Activated CD8-positive, alpha-beta memory T cell treated with anti-CD3 and anti-CD28 coated beads for 48 hours (primary cell): ENCODE results near the gene SRGAP1.
"Not testable (repeated sequence)": the region's sequence is repeated elsewhere in the genome, so short reads cannot be mapped to it uniquely, and the experiment has no call there.

ENCODE experiments used
- DNase-seq, 3 experiments: peaks; one replicate each; pipeline ENCODE4 v3.0.0-alpha.2; 2020; ENCODE audit warnings: low read depth in 2 of 3, low spot score in 2 of 3

Gene SRGAP1

GRCh38 chr12:64189530-64189929 is 345.0 kb downstream of the SRGAP1 start:
- no peak for DNase-seq

GRCh38 chr12:64190140-64190539 is 345.6 kb downstream of the SRGAP1 start:
- DNase-seq: no peak

GRCh38 chr12:64192644-64193444 is 348.3 kb downstream of the SRGAP1 start:
- DNase-seq: no peak

GRCh38 chr12:64193931-64194330 is 349.4 kb downstream of the SRGAP1 start:
- no peak for DNase-seq

GRCh38 chr12:64194333-64195149 is 350.0 kb downstream of the SRGAP1 start:
- DNase-seq: no peak

GRCh38 chr12:64195841-64196240 is 351.3 kb downstream of the SRGAP1 start:
- not testable (repeated sequence) for DNase-seq

GRCh38 chr12:64203036-64203435 is 358.5 kb downstream of the SRGAP1 start:
- no peak for DNase-seq

- no peak for DNase-seq
Measured at GRCh38 chr12:64203775-64204174, 359.3 kb downstream of the SRGAP1 start.

- DNase-seq: no peak
Measured at GRCh38 chr12:64205542-64205941, 361.0 kb downstream of the SRGAP1 start.

GRCh38 chr12:64207453-64207852 is 363.0 kb downstream of the SRGAP1 start:
- no peak for DNase-seq
